ENCODE measurements around the gene OR10H1. TPM values are rescaled to one million over a fixed set of nuclear protein-coding genes. Genes with fewer than 3 reads are reported as not detected.

Gene OR10H1
- polyA plus RNA-seq, 1 of the 3 experiments (the other 2 are of a cell fraction), result not detected

DNA sequence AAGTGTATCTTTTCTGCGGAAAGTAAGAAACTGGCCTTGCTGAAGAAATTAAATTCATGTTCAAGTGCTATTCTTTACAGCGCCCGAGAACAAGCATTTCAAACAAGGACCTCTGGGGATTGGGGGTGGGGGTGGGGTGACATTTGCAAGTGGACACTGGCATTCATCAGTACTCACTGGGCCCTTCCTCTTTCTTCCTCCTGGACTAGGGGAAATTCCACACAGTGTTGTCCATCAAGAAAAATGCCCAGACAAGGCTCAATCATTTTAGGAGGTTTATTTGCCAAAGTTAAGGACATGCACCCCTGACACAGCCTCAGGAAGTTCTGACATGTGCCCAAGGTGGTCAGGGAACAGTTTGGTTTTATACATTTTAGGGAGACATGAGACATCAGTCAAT is 22.9 kb upstream of the OR10H1 start:
- Histone ChIP-seq H2AFZ (ENCODE audit: low read depth) (peak overlapping the region; percentile 94; the same call in 1 of the 2 replicates), H3K79me2 (ENCODE audit: insufficient read depth) (no peaks in the 10 kb centered on the region), H3K4me1 (ENCODE audit: control insufficient read depth in 1 of 2, insufficient read depth in 2 of 2, low read depth in 1 of 2, low read length in 1 of 2) (peaks cover 2 to 4% of the 10 kb centered on the region in 2 experiments; a peak in 2 of 4 replicates), H3K9me3 (no peaks in the 10 kb centered on the region), H3K9ac (no peak overlapping the region), H3K4me3 (ENCODE audit: low read depth in 2 of 2, low read length in 1 of 2) (no peak overlapping the region), H3K9me2 (no peaks in the 10 kb centered on the region), H3F3A (replicated peaks; ENCODE audit: insufficient read depth) (peaks cover 4% of the 10 kb centered on the region), H3K36me3 (replicated peaks in 1 of 2; ENCODE audit: control insufficient read depth in 1 of 2, insufficient read depth in 2 of 2, low read length in 1 of 2) (no peaks in the 10 kb centered on the region), H3K27me3 (ENCODE audit: insufficient read depth) (peaks cover 16% of the 10 kb centered on the region; the same call in 1 of the 2 replicates), H3K27ac (ENCODE audit: low read depth in 2 of 2, low read length in 1 of 2) (no peak overlapping the region), H4K20me1 (ENCODE audit: insufficient read depth) (no peaks in the 10 kb centered on the region), H3K4me2 (no peak overlapping the region)
- TF ChIP-seq JUND (IDR thresholded peaks at IDR 0.05) (no peak), MXI1 (IDR thresholded peaks at IDR 0.05; ENCODE audit: low read depth, low read length) (no peak), RCOR1 (IDR thresholded peaks at IDR 0.05; ENCODE audit: low read length) (no peak)
- TF ChIP-seq, protein P1, sequence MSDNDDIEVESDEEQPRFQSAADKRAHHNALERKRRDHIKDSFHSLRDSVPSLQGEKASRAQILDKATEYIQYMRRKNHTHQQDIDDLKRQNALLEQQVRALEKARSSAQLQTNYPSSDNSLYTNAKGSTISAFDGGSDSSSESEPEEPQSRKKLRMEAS (IDR thresholded peaks at IDR 0.05; ENCODE audit: low read depth), result no peak
- TF ChIP-seq, protein P2, sequence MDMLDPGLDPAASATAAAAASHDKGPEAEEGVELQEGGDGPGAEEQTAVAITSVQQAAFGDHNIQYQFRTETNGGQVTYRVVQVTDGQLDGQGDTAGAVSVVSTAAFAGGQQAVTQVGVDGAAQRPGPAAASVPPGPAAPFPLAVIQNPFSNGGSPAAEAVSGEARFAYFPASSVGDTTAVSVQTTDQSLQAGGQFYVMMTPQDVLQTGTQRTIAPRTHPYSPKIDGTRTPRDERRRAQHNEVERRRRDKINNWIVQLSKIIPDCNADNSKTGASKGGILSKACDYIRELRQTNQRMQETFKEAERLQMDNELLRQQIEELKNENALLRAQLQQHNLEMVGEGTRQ (IDR thresholded peaks at IDR 0.05; ENCODE audit: borderline replicate concordance, low read depth, low read length), result no peak
- 50% methylated on average over 3 of the region's 3 CpGs for WGBS (ENCODE audit: low lambda C conversion rate)
- CTCF ChIA-PET, result no interaction called here
- POLR2A ChIA-PET, result no interaction called here
- DNase-seq, result no peak

DNA sequence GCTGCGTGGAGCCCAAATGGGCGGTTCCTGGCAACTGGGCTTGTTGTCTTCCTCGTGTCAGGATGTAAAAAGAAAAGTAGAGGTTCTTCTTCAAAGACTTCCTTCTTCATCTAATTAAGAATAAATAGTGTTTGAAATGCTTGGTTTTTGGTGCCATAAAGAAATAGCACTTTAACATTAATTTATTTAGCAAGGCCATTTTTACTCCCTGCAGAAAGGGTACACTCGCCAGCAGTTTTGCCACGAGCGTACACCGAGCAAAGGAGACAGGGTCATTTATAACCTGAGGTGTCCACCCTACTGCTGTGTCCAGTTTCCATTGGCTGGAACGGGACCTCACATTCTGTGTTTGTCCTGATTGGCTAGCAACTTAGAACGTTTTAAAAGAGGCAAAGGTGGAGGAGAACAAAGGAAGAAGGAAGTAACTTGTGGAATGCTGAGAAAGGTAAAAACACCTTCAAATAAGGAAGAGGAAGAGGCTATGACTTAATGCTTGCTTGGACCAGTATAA is 21.8 kb upstream of the OR10H1 start:
- H3K36me3 ChIP-seq (replicated peaks in 1 of 2; ENCODE audit: control insufficient read depth in 1 of 2, insufficient read depth in 2 of 2, low read length in 1 of 2), result no peaks in the 10 kb centered on the region
- peaks cover 4% of the 10 kb centered on the region for H3F3A ChIP-seq (replicated peaks; ENCODE audit: insufficient read depth)
- peaks cover 23% of the 10 kb centered on the region; the same call in 1 of the 2 replicates for H3K27me3 ChIP-seq (ENCODE audit: insufficient read depth)
- TF ChIP-seq, protein P3, sequence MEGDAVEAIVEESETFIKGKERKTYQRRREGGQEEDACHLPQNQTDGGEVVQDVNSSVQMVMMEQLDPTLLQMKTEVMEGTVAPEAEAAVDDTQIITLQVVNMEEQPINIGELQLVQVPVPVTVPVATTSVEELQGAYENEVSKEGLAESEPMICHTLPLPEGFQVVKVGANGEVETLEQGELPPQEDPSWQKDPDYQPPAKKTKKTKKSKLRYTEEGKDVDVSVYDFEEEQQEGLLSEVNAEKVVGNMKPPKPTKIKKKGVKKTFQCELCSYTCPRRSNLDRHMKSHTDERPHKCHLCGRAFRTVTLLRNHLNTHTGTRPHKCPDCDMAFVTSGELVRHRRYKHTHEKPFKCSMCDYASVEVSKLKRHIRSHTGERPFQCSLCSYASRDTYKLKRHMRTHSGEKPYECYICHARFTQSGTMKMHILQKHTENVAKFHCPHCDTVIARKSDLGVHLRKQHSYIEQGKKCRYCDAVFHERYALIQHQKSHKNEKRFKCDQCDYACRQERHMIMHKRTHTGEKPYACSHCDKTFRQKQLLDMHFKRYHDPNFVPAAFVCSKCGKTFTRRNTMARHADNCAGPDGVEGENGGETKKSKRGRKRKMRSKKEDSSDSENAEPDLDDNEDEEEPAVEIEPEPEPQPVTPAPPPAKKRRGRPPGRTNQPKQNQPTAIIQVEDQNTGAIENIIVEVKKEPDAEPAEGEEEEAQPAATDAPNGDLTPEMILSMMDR (IDR thresholded peaks at IDR 0.05), result no peak
- TF ChIP-seq TCF12 (IDR thresholded peaks at IDR 0.05) (no peak), FOSL2 (IDR thresholded peaks at IDR 0.05; ENCODE audit: borderline replicate concordance, low read depth) (no peak), POLR2AphosphoS5 (IDR thresholded peaks at IDR 0.05; ENCODE audit: low read depth, low read length) (no peak), TEAD4 (IDR thresholded peaks at IDR 0.05; ENCODE audit: borderline replicate concordance, insufficient read depth) (no peak), NFIC (IDR thresholded peaks at IDR 0.05; ENCODE audit: borderline replicate concordance) (0 out of 2 replicates have a peak, but pooled peaks have one; percentile 0)
- TF ChIP-seq, protein P1 (IDR thresholded peaks at IDR 0.05; ENCODE audit: low read depth), result peak; percentile 39; the same call in 1 of the 2 replicates
- peak overlapping the region; percentile 86; the same call in 1 of the 2 replicates for H3K9ac ChIP-seq
- no peak for DNase-seq
- no peaks in the 10 kb centered on the region for H3K9me3 ChIP-seq
- ChIA-PET POLR2A (no interaction called here), CTCF (no interaction called here)
- H3K27ac ChIP-seq (ENCODE audit: low read depth in 2 of 2, low read length in 1 of 2), result peak overlapping the region in 1 of 2 experiments; percentile 80; a peak in 1 of 4 replicates
- H3K4me3 ChIP-seq (ENCODE audit: low read depth in 2 of 2, low read length in 1 of 2), result peak overlapping the region; percentile 70 to 77
- peak overlapping the region; percentile 89 for H3K4me2 ChIP-seq
- no peaks in the 10 kb centered on the region for H3K9me2 ChIP-seq
- peaks cover 2 to 4% of the 10 kb centered on the region in 2 experiments; a peak in 2 of 4 replicates for H3K4me1 ChIP-seq (ENCODE audit: control insufficient read depth in 1 of 2, insufficient read depth in 2 of 2, low read depth in 1 of 2, low read length in 1 of 2)
- no peaks in the 10 kb centered on the region for H3K79me2 ChIP-seq (ENCODE audit: insufficient read depth)
- WGBS (ENCODE audit: low lambda C conversion rate), result 5% methylated on average over 9 of the region's 9 CpGs
- no peaks in the 10 kb centered on the region for H4K20me1 ChIP-seq (ENCODE audit: insufficient read depth)
- peak overlapping the region; percentile 94 for H2AFZ ChIP-seq (ENCODE audit: low read depth)

All from SK-N-SH (cell line).